ENCODE data around the gene SSBP3.
"Not testable (repeated sequence)": the region's sequence is repeated elsewhere in the genome, so short reads cannot be mapped to it uniquely, and the experiment has no call there.

The SSBP3 gene

GRCh38 chr1:54396261-54396933, 9.8 kb downstream of the SSBP3 start:
- TF ChIP-seq CTCF (IDR thresholded peaks at IDR 0.05; ENCODE audit: borderline replicate concordance, control extremely low read depth, extremely low read depth, insufficient read depth, missing control alignments) = no peak
- in situ Hi-C loops (cut with MboI; ENCODE audit: low sequenced_read_pairs, unreplicated experiment) = no loop called here
- DNase-seq (ENCODE audit: low spot score) = no peak

- DNase-seq (ENCODE audit: low spot score) = no peak
- no peak for TF ChIP-seq CTCF (IDR thresholded peaks at IDR 0.05; ENCODE audit: borderline replicate concordance, control extremely low read depth, extremely low read depth, insufficient read depth, missing control alignments)
- in situ Hi-C loops (cut with MboI; ENCODE audit: low sequenced_read_pairs, unreplicated experiment) = no loop called here
Observed at GRCh38 chr1:54395281-54395934, 10.8 kb downstream of the SSBP3 start.

GRCh38 chr1:54394104-54394503, 12.1 kb downstream of the SSBP3 start:
- DNase-seq (ENCODE audit: low spot score) = no peak
- in situ Hi-C loops (cut with MboI; ENCODE audit: low sequenced_read_pairs, unreplicated experiment) = no loop called here

GRCh38 chr1:54392401-54392800, 13.8 kb downstream of the SSBP3 start:
- no peak for TF ChIP-seq CTCF (IDR thresholded peaks at IDR 0.05; ENCODE audit: borderline replicate concordance, control extremely low read depth, extremely low read depth, insufficient read depth, missing control alignments)
- in situ Hi-C loops (cut with MboI; ENCODE audit: low sequenced_read_pairs, unreplicated experiment) = no loop called here
- DNase-seq (ENCODE audit: low spot score) = no peak

More at GRCh38 chr1:54394104-54394503, 12.1 kb downstream of the SSBP3 start:
- no peak for TF ChIP-seq CTCF (IDR thresholded peaks at IDR 0.05; ENCODE audit: borderline replicate concordance, control extremely low read depth, extremely low read depth, insufficient read depth, missing control alignments)

GRCh38 chr1:54391450-54392209, 14.6 kb downstream of the SSBP3 start:
- in situ Hi-C loops (cut with MboI; ENCODE audit: low sequenced_read_pairs, unreplicated experiment) = no loop called here
- no peak for DNase-seq (ENCODE audit: low spot score)
- TF ChIP-seq CTCF (IDR thresholded peaks at IDR 0.05; ENCODE audit: borderline replicate concordance, control extremely low read depth, extremely low read depth, insufficient read depth, missing control alignments) = no peak

- no peak for DNase-seq (ENCODE audit: low spot score)
- no peak for TF ChIP-seq CTCF (IDR thresholded peaks at IDR 0.05; ENCODE audit: borderline replicate concordance, control extremely low read depth, extremely low read depth, insufficient read depth, missing control alignments)
- in situ Hi-C loops (cut with MboI; ENCODE audit: low sequenced_read_pairs, unreplicated experiment) = no loop called here
Observed at GRCh38 chr1:54390655-54391054, 15.5 kb downstream of the SSBP3 start.

GRCh38 chr1:54389608-54390007, 16.6 kb downstream of the SSBP3 start:
- DNase-seq (ENCODE audit: low spot score); in situ Hi-C loops (cut with MboI; ENCODE audit: low sequenced_read_pairs, unreplicated experiment): not testable (repeated sequence)

Data from GM13976 (cell line).